AG04449 (cell line): ENCODE results near the gene UBE4A.

ENCODE experiments used
- CTCF ChIA-PET: fragments of 350-600 bp; formaldehyde crosslinking; extraction: SDS; loops from one replicate; lab custom pipeline; 2021; ENCODE audit warnings: antibody characterized with exemption; lab: Yijun Ruan, JAX
- POLR2A ChIA-PET: fragments of 400-600, 350-600 bp; formaldehyde crosslinking; extraction: SDS; loops from one replicate; lab custom pipeline; 2020; ENCODE audit warnings: antibody characterized with exemption, inconsistent platforms; lab: Yijun Ruan, JAX
- DNase-seq: peaks from one replicate; pipeline ENCODE4 v3.0.0-alpha.2; 2010; ENCODE audit warnings: low read depth, low spot score
- H3K4me3 ChIP-seq: 2 replicates; pipeline ENCODE4 v1.5.1; 2011; ENCODE audit warnings: low read depth, mild to moderate bottlenecking, control low read depth, low read length
- CTCF ChIP-seq: IDR thresholded peaks from one replicate; pipeline ENCODE4 v1.5.1; 2011; ENCODE audit warnings: mild to moderate bottlenecking, moderate library complexity, low read length, control low read depth, inconsistent platforms; ENCODE audit not compliant: insufficient read depth; ENCODE audit errors: missing control alignments

Gene UBE4A

GRCh38 chr11:118382954-118383353 lies 23.6 kb downstream of the UBE4A start:
- no peak for TF ChIP-seq CTCF
- DNase-seq: no peak
- ChIA-PET CTCF (interaction anchor here (1.1 kb wide), 1 partner anchor 105 kb away, joined by 3 read pairs; no protein-coding TSS in a partner anchor), POLR2A (no interaction called here)
- H3K4me3 ChIP-seq: no peak overlapping the region

GRCh38 chr11:118383657-118384056 lies 24.3 kb downstream of the UBE4A start:
- no peak overlapping the region for H3K4me3 ChIP-seq
- no peak for TF ChIP-seq CTCF
- POLR2A ChIA-PET: no interaction called here
- DNase-seq: no peak
- CTCF ChIA-PET: no interaction called here

GRCh38 chr11:118396097-118396501 lies 36.7 kb downstream of the UBE4A start:
- ChIA-PET POLR2A (no interaction called here), CTCF (no interaction called here)
- H3K4me3 ChIP-seq: no peak overlapping the region
- no peak for TF ChIP-seq CTCF
- DNase-seq: no peak

- POLR2A ChIA-PET: no interaction called here
- no peak for DNase-seq
- H3K4me3 ChIP-seq: no peak overlapping the region
- no peak for TF ChIP-seq CTCF
- CTCF ChIA-PET: interaction anchor here (0.8 to 3.7 kb wide), 4 partner anchors 33 to 102 kb away, joined by 3 to 21 read pairs (median 3); no protein-coding TSS in a partner anchor
These were observed 38.0 kb downstream of the UBE4A start for GRCh38 chr11:118397448-118397847.

GRCh38 chr11:118398791-118399559 lies 39.6 kb downstream of the UBE4A start:
- ChIA-PET POLR2A (no interaction called here), CTCF (interaction anchor here (0.8 to 3.7 kb wide), 6 partner anchors 31 to 200 kb away, joined by 3 to 21 read pairs (median 3); no protein-coding TSS in a partner anchor)
- no peak for TF ChIP-seq CTCF
- no peak for DNase-seq
- H3K4me3 ChIP-seq: no peak overlapping the region

GRCh38 chr11:118401151-118401879 lies 41.9 kb downstream of the UBE4A start, which contains the start of gene ATP5MG:
Gene ATP5MG, plus strand, starts transcription at chr11:118401606. Its CDS starts 60 bp downstream, at chr11:118401666.
- no peak for DNase-seq
- no peak for TF ChIP-seq CTCF
- ChIA-PET POLR2A (interaction anchor here (0.7 to 1.6 kb wide), 3 partner anchors 14 to 87 kb away, joined by 3 read pairs; partner anchors contain the start of gene KMT2A), CTCF (interaction anchor here (1.2 to 2.2 kb wide), 5 partner anchors 10 to 89 kb away, joined by 3 to 11 read pairs (median 4); no protein-coding TSS in a partner anchor)
- peak within 1 kb of the TSS; percentile 88 for H3K4me3 ChIP-seq
